Left forelimb (tissue), 1 donor: ENCODE measurements around the gene CYSTM1.

Source experiments
- DNase-seq: peaks from one replicate; pipeline ENCODE4 v3.0.0-alpha.2; 2018; ENCODE audit warnings: low spot score

CYSTM1 gene

GRCh38 chr5:140258016-140258415 is 83.0 kb downstream of the CYSTM1 start:
- no peak for DNase-seq

- DNase-seq, result no peak
Measured at GRCh38 chr5:140258873-140259272, 83.9 kb downstream of the CYSTM1 start.

- no peak for DNase-seq
Measured at GRCh38 chr5:140259500-140259899, 84.5 kb downstream of the CYSTM1 start.

- no peak for DNase-seq
Measured at GRCh38 chr5:140260089-140260656, 85.2 kb downstream of the CYSTM1 start.

GRCh38 chr5:140261403-140262171 is 86.6 kb downstream of the CYSTM1 start:
- DNase-seq, result no peak

GRCh38 chr5:140262221-140262620 is 87.2 kb downstream of the CYSTM1 start:
- DNase-seq, result no peak

- no peak for DNase-seq
Measured at GRCh38 chr5:140262839-140263238, 87.9 kb downstream of the CYSTM1 start.

GRCh38 chr5:140265845-140266244 is 90.9 kb downstream of the CYSTM1 start:
- DNase-seq, result no peak

- DNase-seq, result no peak
Measured at GRCh38 chr5:140266471-140267200, 91.6 kb downstream of the CYSTM1 start.

GRCh38 chr5:140267201-140267540 is 92.2 kb downstream of the CYSTM1 start:
- DNase-seq, result no peak

GRCh38 chr5:140267559-140268018 is 92.6 kb downstream of the CYSTM1 start:
- no peak for DNase-seq

GRCh38 chr5:140270008-140270407 is 95.0 kb downstream of the CYSTM1 start:
- no peak for DNase-seq

GRCh38 chr5:140273401-140273877 is 98.5 kb downstream of the CYSTM1 start:
- no peak for DNase-seq

GRCh38 chr5:140275837-140276236 is 100.8 kb downstream of the CYSTM1 start:
- DNase-seq, result no peak

- DNase-seq, result no peak
Measured at GRCh38 chr5:140282266-140282665, 107.3 kb downstream of the CYSTM1 start.

- no peak for DNase-seq
Measured at GRCh38 chr5:140284013-140284412, 109.0 kb downstream of the CYSTM1 start.

- DNase-seq, result no peak
Measured at GRCh38 chr5:140286424-140286823, 111.4 kb downstream of the CYSTM1 start.

GRCh38 chr5:140287801-140288521 is 113.0 kb downstream of the CYSTM1 start:
- no peak for DNase-seq

GRCh38 chr5:140292212-140293036 is 117.4 kb downstream of the CYSTM1 start:
- no peak for DNase-seq
